HUES64 (cell line): Measurements from ENCODE around the gene ZP1.

Experiments used
- H3K27ac ChIP-seq: 2 replicates; pipeline ENCODE4 v1.7.0; 2013; ENCODE audit warnings: low read depth, low read length, inconsistent platforms
- H3K27me3 ChIP-seq: 2 replicates; pipeline ENCODE4 v1.6.1; 2013; ENCODE audit warnings: mild to moderate bottlenecking, low read length; ENCODE audit not compliant: insufficient read depth
- H3K36me3 ChIP-seq: 2 replicates; pipeline ENCODE4 v1.6.1; 2013; ENCODE audit warnings: mild to moderate bottlenecking, low read length; ENCODE audit not compliant: insufficient read depth
- H3K4me1 ChIP-seq: 2 replicates; pipeline ENCODE4 v1.6.1; 2013; ENCODE audit warnings: mild to moderate bottlenecking, low read length, moderate library complexity; ENCODE audit not compliant: insufficient read depth
- H3K4me3 ChIP-seq: 2 replicates; pipeline ENCODE4 v1.5.1; 2013; ENCODE audit warnings: mild to moderate bottlenecking, low read length, moderate library complexity
- H3K9ac ChIP-seq: 2 replicates; pipeline ENCODE4 v1.6.1; 2013; ENCODE audit warnings: mild to moderate bottlenecking, low read depth, low read length
- H3K9me3 ChIP-seq: 2 replicates; pipeline ENCODE4 v1.6.1; 2013; ENCODE audit warnings: low read depth, low read length; ENCODE audit not compliant: insufficient read depth
- WGBS: fragments of 150-250, 120-280 bp; methylation state at CpG from one replicate; pipeline ENCODE4 v1.1.7; 2013; ENCODE audit warnings: missing lambda C conversion rate; 5-methylcytosine and 5-hydroxymethylcytosine counted together

ZP1 gene

GRCh38 chr11:60867871-60868681, 734 bp downstream of the ZP1 start:
- Histone ChIP-seq H3K9me3 (no peaks in the 10 kb centered on the region), H3K4me3 (no peak overlapping the region), H3K4me1 (no peaks in the 10 kb centered on the region), H3K9ac (no peak overlapping the region), H3K36me3 (no peaks in the 10 kb centered on the region), H3K27ac (no peak overlapping the region), H3K27me3 (no peaks in the 10 kb centered on the region)
- WGBS: 94% methylated on average over 10 of the region's 10 CpGs

GRCh38 chr11:60868682-60869450, 1.5 kb downstream of the ZP1 start:
- H3K4me1 ChIP-seq: 0 out of 2 replicates have a peak, but pooled peaks cover 5% of the 10 kb centered on the region
- no peaks in the 10 kb centered on the region for H3K9me3 ChIP-seq
- H3K4me3 ChIP-seq: no peak overlapping the region
- H3K36me3 ChIP-seq: no peaks in the 10 kb centered on the region
- H3K27me3 ChIP-seq: no peaks in the 10 kb centered on the region
- 87% methylated on average over 9 of the region's 10 CpGs for WGBS
- H3K27ac ChIP-seq: no peak overlapping the region
- no peak overlapping the region for H3K9ac ChIP-seq

- no peak overlapping the region for H3K9ac ChIP-seq
- WGBS: 95% methylated on average over 7 of the region's 7 CpGs
- H3K9me3 ChIP-seq: no peaks in the 10 kb centered on the region
- 0 out of 2 replicates have a peak, but pooled peaks cover 5% of the 10 kb centered on the region for H3K4me1 ChIP-seq
- H3K4me3 ChIP-seq: no peak overlapping the region
- no peaks in the 10 kb centered on the region for H3K27me3 ChIP-seq
- no peak overlapping the region for H3K27ac ChIP-seq
- no peaks in the 10 kb centered on the region for H3K36me3 ChIP-seq
Measured at GRCh38 chr11:60869451-60869825, 2.1 kb downstream of the ZP1 start.

- Histone ChIP-seq H3K4me1 (0 out of 2 replicates have a peak, but pooled peaks cover 5% of the 10 kb centered on the region), H3K4me3 (no peak overlapping the region), H3K27ac (no peak overlapping the region), H3K36me3 (no peaks in the 10 kb centered on the region), H3K9me3 (no peaks in the 10 kb centered on the region), H3K27me3 (no peaks in the 10 kb centered on the region), H3K9ac (no peak overlapping the region)
- 66% methylated on average over 3 of the region's 3 CpGs for WGBS
Measured at GRCh38 chr11:60870276-60870675, 2.9 kb downstream of the ZP1 start.

- no peaks in the 10 kb centered on the region for H3K27me3 ChIP-seq
- H3K4me3 ChIP-seq: no peak overlapping the region
- WGBS: 92% methylated on average over 13 of the region's 13 CpGs
- no peaks in the 10 kb centered on the region for H3K9me3 ChIP-seq
- H3K36me3 ChIP-seq: no peaks in the 10 kb centered on the region
- H3K27ac ChIP-seq: no peak overlapping the region
- 0 out of 2 replicates have a peak, but pooled peaks cover 5% of the 10 kb centered on the region for H3K4me1 ChIP-seq
- no peak overlapping the region for H3K9ac ChIP-seq
Measured at GRCh38 chr11:60870733-60871377, 3.5 kb downstream of the ZP1 start.

GRCh38 chr11:60871378-60872061, 4.2 kb downstream of the ZP1 start:
- Histone ChIP-seq H3K27me3 (no peaks in the 10 kb centered on the region), H3K9ac (no peak overlapping the region), H3K27ac (no peak overlapping the region), H3K9me3 (no peaks in the 10 kb centered on the region), H3K4me3 (no peak overlapping the region), H3K36me3 (no peaks in the 10 kb centered on the region), H3K4me1 (0 out of 2 replicates have a peak, but pooled peaks cover 5% of the 10 kb centered on the region)
- WGBS: 88% methylated on average over 7 of the region's 7 CpGs

GRCh38 chr11:60872124-60872960, 5.0 kb downstream of the ZP1 start:
- no peak overlapping the region for H3K9ac ChIP-seq
- WGBS: 94% methylated on average over 5 of the region's 6 CpGs
- H3K27ac ChIP-seq: no peak overlapping the region
- no peaks in the 10 kb centered on the region for H3K36me3 ChIP-seq
- H3K9me3 ChIP-seq: no peaks in the 10 kb centered on the region
- no peaks in the 10 kb centered on the region for H3K27me3 ChIP-seq
- no peak overlapping the region for H3K4me3 ChIP-seq
- 0 out of 2 replicates have a peak, but pooled peaks cover 5% of the 10 kb centered on the region for H3K4me1 ChIP-seq

GRCh38 chr11:60872961-60873524, 5.7 kb downstream of the ZP1 start:
- Histone ChIP-seq H3K27ac (no peak overlapping the region), H3K9ac (no peak overlapping the region), H3K9me3 (no peaks in the 10 kb centered on the region), H3K27me3 (no peaks in the 10 kb centered on the region), H3K4me1 (0 out of 2 replicates have a peak, but pooled peaks cover 5% of the 10 kb centered on the region), H3K4me3 (no peak overlapping the region), H3K36me3 (no peaks in the 10 kb centered on the region)
- 52% methylated on average over 16 of the region's 16 CpGs for whole genome bisulfite sequencing

GRCh38 chr11:60873533-60873932, 6.2 kb downstream of the ZP1 start:
- Histone ChIP-seq H3K27ac (no peak overlapping the region), H3K9me3 (no peaks in the 10 kb centered on the region), H3K9ac (no peak overlapping the region), H3K36me3 (no peaks in the 10 kb centered on the region), H3K4me3 (no peak overlapping the region), H3K27me3 (no peaks in the 10 kb centered on the region), H3K4me1 (0 out of 2 replicates have a peak, but pooled peaks cover 5% of the 10 kb centered on the region)
- WGBS: 89% methylated on average over 12 of the region's 12 CpGs
